GM12874 (cell line): Measurements from ENCODE around the gene PPP1R11.

ENCODE experiments used
- TF ChIP-seq, protein P1 (sequence below): IDR thresholded peaks from 2 replicates; pipeline ENCODE4 v1.5.1; 2011; ENCODE audit warnings: low read depth, mild to moderate bottlenecking, control low read depth, low read length, moderate library complexity; ENCODE audit not compliant: insufficient read depth

Gene PPP1R11

DNA sequence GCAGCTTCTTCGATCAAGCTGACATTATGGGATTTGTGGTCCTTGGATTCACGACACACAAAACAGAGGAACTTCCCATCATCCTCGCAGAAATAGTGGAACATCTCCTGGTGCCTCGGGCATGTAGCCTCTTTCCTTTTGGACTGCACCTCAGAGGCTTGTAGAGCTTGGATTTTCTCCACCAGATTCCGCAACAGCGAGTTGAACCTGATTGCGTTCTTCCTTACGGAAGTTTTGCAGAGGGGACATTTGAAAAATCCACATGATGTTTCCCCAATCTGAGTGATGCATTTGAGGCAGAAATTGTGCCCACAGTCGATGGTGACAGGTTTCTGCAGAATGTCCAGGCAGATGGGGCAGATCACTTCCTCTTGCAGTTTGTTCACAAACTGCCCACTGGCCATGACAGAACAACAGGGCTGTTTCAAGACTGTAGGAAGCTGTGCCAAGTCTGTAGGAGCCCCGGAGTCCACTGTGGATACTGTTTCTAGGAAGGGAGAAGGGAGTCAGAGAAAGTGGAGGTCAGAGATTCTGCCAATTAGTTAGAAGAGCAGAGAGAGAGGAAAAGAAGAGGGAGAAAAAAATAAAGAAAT, 45.5 kb downstream of the PPP1R11 start:
- TF ChIP-seq, protein P1, sequence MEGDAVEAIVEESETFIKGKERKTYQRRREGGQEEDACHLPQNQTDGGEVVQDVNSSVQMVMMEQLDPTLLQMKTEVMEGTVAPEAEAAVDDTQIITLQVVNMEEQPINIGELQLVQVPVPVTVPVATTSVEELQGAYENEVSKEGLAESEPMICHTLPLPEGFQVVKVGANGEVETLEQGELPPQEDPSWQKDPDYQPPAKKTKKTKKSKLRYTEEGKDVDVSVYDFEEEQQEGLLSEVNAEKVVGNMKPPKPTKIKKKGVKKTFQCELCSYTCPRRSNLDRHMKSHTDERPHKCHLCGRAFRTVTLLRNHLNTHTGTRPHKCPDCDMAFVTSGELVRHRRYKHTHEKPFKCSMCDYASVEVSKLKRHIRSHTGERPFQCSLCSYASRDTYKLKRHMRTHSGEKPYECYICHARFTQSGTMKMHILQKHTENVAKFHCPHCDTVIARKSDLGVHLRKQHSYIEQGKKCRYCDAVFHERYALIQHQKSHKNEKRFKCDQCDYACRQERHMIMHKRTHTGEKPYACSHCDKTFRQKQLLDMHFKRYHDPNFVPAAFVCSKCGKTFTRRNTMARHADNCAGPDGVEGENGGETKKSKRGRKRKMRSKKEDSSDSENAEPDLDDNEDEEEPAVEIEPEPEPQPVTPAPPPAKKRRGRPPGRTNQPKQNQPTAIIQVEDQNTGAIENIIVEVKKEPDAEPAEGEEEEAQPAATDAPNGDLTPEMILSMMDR = no peak

DNA sequence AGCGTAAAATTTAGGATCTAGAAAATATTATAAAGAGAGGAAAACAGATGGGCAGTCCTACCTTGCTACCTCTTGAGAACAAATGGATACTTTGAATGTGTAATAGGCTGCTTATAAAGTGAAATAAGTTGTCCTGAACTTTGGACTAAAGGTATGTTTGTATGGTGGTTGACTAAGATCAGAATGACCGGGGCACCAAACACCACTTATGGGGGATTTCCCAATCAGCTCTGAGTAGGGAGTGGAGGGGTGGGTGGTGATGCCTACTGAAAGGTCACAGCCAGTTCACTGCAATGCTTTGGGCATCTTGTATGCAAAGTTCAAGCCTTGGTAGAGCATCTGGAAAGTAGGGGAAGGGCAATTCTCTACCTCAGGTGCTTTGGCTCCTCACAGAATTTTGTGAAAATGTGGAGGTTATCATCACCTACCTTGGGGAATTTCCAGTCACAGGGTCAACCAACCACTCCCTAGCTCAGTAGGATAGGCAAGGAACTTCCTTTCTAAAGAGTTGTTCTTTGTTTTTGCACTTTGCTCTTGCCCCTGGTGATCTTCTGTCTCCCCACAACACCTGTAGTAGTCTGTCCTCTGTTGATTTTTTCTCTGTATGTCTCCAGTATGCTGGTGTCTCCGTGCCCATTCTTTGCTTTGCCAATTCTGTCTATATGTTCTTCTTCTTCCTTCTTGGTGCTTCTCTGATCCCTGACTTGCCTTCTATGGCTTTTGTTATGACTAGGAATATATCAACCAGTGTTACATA, 46.2 kb downstream of the PPP1R11 start, which contains the start of gene TRIM31:
Gene TRIM31 (minus strand): TSS at position 88 of the 757 bp plus-strand sequence. CDS start 285 bp downstream, outside the sequence.
- TF ChIP-seq, protein P1 = no peak

DNA sequence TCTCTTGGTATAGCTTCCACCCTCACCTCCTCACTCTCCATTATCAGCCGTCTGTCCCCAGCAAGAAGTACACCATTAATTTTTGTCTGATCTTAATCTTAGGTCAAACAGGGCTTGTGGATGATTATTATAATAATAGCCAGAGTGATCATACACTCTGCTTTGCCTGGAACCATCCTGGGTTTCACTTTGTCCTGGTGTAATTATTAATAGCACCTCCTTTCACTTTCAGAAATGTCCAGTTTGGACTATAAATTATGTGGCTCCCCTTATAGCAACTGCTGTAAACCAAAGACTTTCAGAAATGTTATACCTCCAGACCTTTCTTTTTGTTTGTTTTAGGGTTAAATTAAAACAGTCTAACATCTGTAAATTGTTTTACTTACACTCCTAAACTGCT, 46.8 kb downstream of the PPP1R11 start:
- TF ChIP-seq, protein P1 = no peak

DNA sequence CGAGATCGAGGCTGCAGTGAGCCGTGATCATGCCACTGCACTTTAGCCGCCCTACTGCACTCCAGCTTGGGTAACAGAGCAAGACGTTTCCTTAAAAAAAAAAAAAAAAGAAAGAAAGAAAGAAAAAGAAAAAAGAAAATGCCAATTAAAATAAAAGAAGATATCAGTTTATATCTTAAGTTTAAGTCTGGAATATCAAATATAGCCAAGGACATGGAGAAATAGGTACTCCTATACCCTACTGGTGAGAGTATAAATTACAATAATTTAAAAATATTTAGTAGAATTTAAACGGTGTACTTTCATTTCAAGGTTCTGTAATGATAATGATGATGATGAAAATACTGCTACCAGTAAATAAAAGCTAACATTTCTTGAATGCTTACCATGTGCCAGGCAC, 49.7 kb downstream of the PPP1R11 start:
- TF ChIP-seq, protein P1 = no peak
